GM19455 (cell line): ENCODE measurements around the gene CDCA3.

Source experiments
- ATAC-seq: cut with Tn5 transposase; IDR thresholded peaks from one replicate; pipeline ENCODE4 v1.9.1; 2021; ENCODE audit not compliant: unreplicated experiment

The CDCA3 gene

GRCh38 chr12:6822426-6823135 lies 28.5 kb downstream of the CDCA3 start:
- ATAC-seq = no peak

DNA sequence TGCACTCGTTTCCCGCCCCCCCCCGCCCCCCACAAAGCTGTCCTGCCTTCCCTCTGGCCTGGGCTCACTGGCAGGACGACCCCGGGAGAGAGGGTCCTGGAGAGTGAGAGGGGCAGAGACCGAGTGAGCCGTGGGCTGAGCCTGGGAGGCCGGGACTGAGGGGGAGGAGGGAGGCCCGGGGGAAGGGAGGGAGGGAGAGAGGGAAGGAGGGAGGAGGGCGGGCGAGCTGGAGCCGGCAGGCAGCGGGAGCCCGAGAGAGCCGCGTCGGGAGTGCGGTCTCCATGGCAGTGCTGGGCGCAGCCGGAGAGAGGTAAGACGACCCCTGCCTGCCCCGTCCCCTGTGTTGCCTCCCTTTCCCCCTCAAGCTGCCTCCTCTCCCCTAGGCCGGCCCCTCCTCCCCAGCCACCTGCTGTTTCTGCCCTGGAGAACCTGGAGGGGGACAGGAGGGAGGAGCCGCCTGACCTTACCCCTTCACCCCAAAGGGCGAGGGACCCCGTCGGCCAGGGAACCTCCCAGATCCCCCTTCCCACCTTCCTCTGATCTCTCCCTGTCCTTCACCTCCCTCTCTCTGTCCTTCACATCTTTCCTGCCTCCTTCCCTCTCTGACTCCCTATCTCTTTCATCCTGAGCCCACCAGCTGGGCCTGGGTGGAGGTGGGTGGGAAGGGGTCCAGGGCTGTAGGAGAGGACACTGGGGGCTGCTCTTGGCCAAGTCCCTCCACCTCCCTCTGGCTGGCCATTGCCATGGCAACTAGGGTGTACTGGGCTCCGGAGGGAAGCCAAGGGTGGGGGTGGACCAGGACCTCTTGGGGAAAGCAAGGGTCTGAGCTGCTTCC lies 29.3 kb downstream of the CDCA3 start, which contains the start of gene GPR162:
Gene GPR162, plus strand, starts transcription at position 231 of the 835 bp plus-strand sequence. CDS start 2,078 bp downstream, outside the sequence.
- no peak for ATAC-seq

- ATAC-seq = no peak
These were observed 30.9 kb downstream of the CDCA3 start for GRCh38 chr12:6820166-6820565.

DNA sequence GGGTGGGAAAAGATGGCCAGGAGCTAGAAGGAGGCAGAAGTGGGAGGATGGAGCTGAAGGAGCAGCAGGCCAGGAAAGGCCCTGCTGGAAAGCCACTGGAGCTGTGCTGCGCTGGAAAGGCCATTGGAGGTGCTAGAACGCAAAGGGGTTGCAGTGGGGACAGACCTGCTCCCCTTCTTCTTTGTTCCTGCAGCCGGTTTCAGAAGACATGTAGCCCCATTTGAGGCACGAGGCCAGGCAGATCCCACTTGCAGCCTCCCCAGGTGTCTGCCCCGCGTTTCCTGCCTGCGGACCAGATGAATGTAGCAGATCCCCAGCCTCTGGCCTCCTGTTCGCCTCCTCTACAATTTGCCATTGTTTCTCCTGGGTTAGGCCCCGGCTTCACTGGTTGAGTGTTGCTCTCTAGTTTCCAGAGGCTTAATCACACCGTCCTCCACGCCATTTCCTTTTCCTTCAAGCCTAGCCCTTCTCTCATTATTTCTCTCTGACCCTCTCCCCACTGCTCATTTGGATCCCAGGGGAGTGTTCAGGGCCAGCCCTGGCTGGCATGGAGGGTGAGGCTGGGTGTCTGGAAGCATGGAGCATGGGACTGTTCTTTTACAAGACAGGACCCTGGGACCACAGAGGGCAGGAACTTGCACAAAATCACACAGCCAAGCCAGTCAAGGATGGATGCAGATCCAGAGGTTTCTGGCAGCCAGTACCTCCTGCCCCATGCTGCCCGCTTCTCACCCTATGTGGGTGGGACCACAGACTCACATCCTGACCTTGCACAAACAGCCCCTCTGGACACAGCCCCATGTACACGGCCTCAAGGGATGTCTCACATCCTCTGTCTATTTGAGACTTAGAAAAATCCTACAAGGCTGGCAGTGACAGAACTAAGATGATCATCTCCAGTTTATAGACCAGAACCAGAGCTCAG lies 31.7 kb downstream of the CDCA3 start:
- ATAC-seq = no peak

DNA sequence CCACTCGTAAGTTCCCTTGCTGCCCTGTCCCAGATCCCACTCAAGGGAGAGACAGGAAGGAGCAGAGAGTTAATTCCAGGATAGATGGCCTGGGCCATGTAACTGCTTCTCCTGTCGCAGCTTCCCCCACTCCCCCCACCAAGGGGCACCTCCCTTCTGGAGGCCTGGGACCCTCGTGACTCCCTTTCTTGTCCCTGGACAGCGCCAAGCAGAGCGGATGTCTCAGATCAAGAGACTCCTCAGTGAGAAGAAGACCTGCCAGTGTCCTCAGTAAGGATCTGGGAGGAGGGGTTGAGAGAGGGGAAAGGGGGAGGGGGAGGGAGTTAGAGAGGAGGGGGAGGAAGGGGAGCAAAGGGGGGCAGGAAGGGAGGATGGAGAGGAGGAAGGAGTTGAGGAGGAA lies 32.4 kb downstream of the CDCA3 start:
- no peak for ATAC-seq

DNA sequence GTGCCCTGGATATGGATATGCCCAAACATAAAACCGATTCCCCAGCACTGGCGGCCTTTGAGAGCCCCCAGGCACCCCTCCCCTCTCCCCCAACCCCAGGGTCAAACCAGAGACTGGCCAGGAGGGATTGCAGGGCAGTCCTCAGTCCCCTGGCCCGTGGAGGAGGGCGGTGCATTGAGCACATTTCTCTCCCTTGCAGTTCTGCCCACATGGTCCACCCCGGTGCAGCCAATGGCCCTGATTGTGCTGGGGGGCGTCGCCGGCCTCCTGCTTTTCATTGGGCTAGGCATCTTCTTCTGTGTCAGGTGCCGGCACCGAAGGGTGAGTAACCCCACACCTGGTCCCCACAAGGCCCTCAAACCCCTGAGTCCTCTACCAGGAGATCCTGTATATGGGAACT lies 32.9 kb downstream of the CDCA3 start:
- ATAC-seq = no peak

DNA sequence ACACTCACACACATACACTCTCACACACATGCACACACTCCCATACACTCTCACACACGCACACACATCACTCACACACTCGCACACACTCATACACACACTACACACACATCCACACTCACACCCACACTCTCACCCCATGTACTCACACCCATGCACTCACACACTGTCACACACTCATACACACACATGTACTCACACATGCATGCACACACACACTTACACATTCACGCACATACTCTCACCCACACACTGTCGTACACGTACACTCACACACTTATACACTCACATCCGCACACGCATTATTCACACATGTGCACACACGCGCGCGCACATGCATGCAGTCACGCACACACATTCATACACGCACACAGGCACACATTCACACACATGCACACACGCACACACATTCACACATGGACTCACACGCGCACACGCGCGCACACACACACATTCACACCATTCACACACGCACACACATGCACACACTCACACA lies 33.4 kb downstream of the CDCA3 start:
- ATAC-seq = no peak

DNA sequence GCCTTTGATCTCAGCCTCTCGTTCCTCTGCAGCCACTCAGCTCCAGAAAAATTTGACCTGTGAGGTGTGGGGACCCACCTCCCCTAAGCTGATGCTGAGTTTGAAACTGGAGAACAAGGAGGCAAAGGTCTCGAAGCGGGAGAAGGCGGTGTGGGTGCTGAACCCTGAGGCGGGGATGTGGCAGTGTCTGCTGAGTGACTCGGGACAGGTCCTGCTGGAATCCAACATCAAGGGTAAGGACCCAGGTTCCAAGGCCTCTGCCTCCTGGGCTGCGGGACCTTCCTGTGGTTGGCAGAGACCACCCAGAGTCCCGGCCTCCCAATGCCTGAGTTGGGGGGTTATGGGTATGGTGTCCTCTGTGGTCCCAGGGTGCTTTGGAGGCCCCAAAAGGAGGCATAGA lies 34.0 kb downstream of the CDCA3 start:
- no peak for ATAC-seq

- no peak for ATAC-seq
These were observed 34.5 kb downstream of the CDCA3 start for GRCh38 chr12:6816598-6816997.

DNA sequence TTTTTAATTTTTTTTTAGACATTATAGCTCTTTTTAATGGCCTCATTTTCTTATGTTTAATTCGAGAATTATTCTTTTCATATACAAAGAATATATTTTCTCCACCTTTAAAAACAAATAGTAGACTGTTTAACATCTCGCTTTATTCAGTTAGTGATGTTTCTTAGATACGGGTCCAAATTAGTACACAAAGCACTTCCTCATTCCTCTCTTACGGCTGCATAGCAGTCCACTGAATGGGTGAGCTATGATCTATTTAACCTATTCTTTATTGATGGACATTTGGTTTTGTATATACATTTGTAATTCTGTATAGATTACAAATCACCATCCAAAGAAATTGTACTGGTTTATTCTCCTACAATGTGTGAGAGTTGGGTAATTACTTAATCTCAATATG lies 37.7 kb downstream of the CDCA3 start:
- ATAC-seq = no peak

DNA sequence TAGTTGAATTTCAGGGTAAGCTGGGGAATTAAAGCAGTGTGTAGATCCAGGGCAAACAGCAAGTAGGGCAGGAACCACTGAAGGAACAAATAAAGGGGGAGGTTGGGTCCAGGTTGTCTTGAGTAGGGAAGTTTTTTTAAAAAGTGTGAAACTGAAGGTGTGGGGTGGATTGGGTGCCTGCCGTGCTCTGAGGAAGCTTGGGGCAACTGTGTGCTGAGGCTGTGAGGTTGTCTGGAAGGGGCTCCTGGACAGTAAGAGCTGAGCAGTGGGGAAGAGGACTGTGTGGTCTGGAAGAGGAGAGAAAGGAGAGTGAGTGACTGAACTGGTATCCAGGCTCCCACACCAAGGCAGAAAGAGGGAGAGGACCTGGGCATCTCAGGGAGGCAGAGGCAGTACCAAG lies 40.3 kb downstream of the CDCA3 start:
- no peak for ATAC-seq

DNA sequence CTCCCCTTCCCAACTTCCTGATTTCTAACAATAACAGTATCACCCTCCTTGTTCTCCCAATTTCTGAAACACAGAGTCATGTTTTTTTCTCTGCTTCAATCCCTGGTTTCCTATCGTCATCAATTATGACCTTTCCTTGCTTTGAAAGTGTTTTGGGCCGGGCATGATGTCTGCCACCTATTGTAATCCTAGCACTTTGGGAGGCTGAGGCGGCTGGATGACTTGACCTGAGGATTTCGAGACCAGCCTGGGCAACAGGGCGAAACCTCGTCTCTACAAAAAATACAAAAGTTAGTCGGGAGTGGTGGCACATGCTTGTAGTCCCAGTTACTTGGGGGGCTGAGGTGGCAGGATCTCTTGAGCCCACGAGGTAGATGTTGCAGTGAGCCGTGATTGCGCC lies 42.0 kb downstream of the CDCA3 start:
- no peak for ATAC-seq

DNA sequence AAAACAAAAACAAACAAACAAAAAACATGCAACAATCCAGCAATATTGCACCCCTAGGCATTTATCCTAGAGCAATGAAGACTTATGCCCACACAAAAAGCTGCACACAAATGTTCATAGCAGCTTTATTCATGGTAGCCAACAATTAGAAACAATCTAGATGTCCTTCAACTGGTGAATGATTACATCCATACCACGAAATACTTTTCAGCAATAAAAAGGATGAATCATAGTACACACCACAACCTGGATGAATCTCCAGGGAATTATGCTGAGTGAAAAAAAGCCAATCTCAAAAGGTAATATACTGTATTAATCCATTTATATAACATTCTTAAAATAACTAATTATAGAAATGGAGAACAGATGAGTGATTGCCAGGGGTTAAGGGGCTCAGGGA lies 43.9 kb downstream of the CDCA3 start:
- ATAC-seq = no peak

DNA sequence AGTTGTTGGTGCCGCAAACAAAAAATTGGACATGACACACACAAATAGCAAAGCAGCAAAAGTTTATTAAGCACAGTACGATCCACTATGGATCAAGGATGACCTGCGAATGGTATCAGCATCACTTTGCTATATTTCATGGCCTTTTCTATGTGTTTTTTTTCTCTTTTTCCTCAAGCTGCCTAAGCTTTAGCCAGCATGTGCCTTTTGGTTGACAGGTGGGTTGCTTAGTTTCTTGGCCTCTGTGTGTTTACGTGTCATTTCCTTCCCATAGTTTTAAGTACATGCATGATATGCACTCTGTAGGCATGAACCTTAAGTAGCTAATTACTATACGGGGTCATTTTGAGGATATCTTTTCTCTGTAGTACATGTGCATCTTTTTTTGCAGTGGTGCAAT lies 51.9 kb downstream of the CDCA3 start:
- no peak for ATAC-seq
